Sigmoid colon (tissue), 7 donors: Measurements from ENCODE around the gene CXorf38. TPM values are rescaled to one million over a fixed set of nuclear protein-coding genes. Genes with fewer than 3 reads are reported as not detected.

Experiments used
- DNase-seq: peaks from one replicate; pipeline ENCODE4 v3.0.0-alpha.2; 2019
- H3K27ac ChIP-seq, 4 donors: fragments of 200-600 bp; sonication (generic); one replicate each; pipeline ENCODE4 v1.5.1; 2016 to 2019; ENCODE audit warnings: mild to moderate bottlenecking in 1 of 4
- H3K27me3 ChIP-seq, 3 donors: fragments of 200-600 bp; sonication (generic); one replicate each; pipeline ENCODE4 v1.5.1; 2019; ENCODE audit warnings: mild to moderate bottlenecking in 1 of 3
- H3K36me3 ChIP-seq, 4 donors: fragments of 200-600 bp; sonication (generic); one replicate each; pipeline ENCODE4 v1.5.1; 2016 to 2019
- H3K4me1 ChIP-seq, 4 donors: fragments of 200-600 bp; sonication (generic); one replicate each; pipeline ENCODE4 v1.5.1; 2017 to 2019
- H3K4me3 ChIP-seq, 4 donors: fragments of 200-600 bp; sonication (generic); one replicate each; pipeline ENCODE4 v1.5.1; 2017 to 2019; ENCODE audit warnings: mild to moderate bottlenecking in 2 of 4, moderate library complexity in 1 of 4
- H3K9me3 ChIP-seq, 4 donors: fragments of 200-600 bp in 3 of 4; sonication (generic) in 3 of 4; one replicate each; pipeline versions ENCODE4 v1.5.1 to v1.6.1; 2013 to 2019
- CTCF ChIP-seq, 4 experiments: fragments of 450-650 bp in 3 of 4; fragments of 200-600 bp in 1 of 4; IDR thresholded peaks; one replicate each; pipeline ENCODE4 v1.5.1; 2016 to 2019; ENCODE audit warnings: antibody characterized with exemption in 4 of 4, mild to moderate bottlenecking in 3 of 4, moderate library complexity in 2 of 4
- EP300 ChIP-seq, 4 donors: sonication (generic); formaldehyde crosslinking; IDR thresholded peaks; one replicate each; pipeline ENCODE4 v1.6.1; 2017; ENCODE audit warnings: antibody characterized with exemption in 4 of 4
- POLR2A ChIP-seq, 2 donors: fragments of 450-650 bp; IDR thresholded peaks; one replicate each; pipeline ENCODE4 v1.6.1; 2016; ENCODE audit warnings: antibody characterized with exemption in 2 of 2, mild to moderate bottlenecking in 2 of 2, moderate library complexity in 2 of 2
- POLR2AphosphoS5 ChIP-seq, 4 donors: sonication (generic); formaldehyde crosslinking; IDR thresholded peaks; one replicate each; pipeline ENCODE4 v1.6.1; 2017; ENCODE audit warnings: antibody characterized with exemption in 4 of 4
- WGBS, 2 donors: extraction: QIAGEN DNeasy Blood & Tissue Kit; methylation state at CpG; one replicate each; pipeline ENCODE4 v1.1.7; 2013; 5-methylcytosine and 5-hydroxymethylcytosine counted together
- intact Hi-C: fragments of 100-400 bp; cut with DNase I; formaldehyde crosslinking; loops from one replicate; pipeline ENCODE4 v1.15.1; 2023
- polyA plus RNA-seq, 3 donors: library from polyadenylated mRNA; stranded (reverse); fragments of 200-250 nt; gene quantifications; one replicate each; pipeline ENCODE4 v1.2.3, GENCODE V29; 2013
- total RNA-seq, 4 donors: library from RNA; depleted of rRNA; stranded (reverse); fragments of >200 nt; gene quantifications; one replicate each; pipeline ENCODE4 v1.1.0, GENCODE V29; 2016
- donor health status: healthy with polysubstance abuse.
- donor health status: Bipolar disorder and iron deficiency.
- donor health status: healthy.

Gene CXorf38
- total and polyA plus RNA-seq, 7 donors, result 7.6 to 13.0 (median 9.6) TPM

DNA sequence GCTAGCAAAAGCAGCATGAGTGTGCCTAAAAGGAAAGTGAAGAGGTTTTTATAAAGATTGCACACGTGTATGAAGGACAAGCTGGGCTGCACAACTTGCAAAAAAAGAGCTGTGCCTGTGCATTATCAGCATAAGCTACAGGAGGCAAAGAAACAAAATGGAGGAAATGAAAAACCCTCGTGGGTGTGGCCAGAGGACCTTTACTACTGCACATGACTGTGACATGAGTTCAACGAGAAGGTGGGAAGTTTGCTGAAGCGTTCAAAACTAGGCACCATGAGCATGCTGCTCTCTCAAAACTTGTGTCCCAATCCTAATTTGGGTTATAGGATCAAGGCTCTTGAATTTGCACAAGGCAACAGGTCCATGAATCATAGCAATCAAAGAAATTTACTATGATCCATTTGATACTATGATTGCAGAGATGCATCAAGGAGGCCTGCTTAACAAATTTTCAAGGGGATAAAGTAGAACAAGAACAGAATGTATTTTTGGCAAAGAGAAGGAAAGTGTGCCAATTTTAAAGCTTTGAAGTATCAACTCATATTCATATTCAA, 38.1 kb upstream of the CXorf38 start:
- H3K9me3 ChIP-seq, result no peaks in the 10 kb centered on the region
- H3K36me3 ChIP-seq, result peaks cover 0 to 10% (median 3%) of the 10 kb centered on the region in 4 donors
- H3K4me3 ChIP-seq, result no peak overlapping the region
- no peak overlapping the region for H3K27ac ChIP-seq
- intact Hi-C loops, result no loop called here
- TF ChIP-seq POLR2AphosphoS5 (IDR thresholded peaks at IDR 0.05) (no peak), POLR2A (IDR thresholded peaks at IDR 0.05) (no peak), EP300 (IDR thresholded peaks at IDR 0.05) (no peak), CTCF (IDR thresholded peaks at IDR 0.05) (no peak)
- no peaks in the 10 kb centered on the region for H3K27me3 ChIP-seq
- H3K4me1 ChIP-seq, result no peaks in the 10 kb centered on the region
- DNase-seq, result no peak
- WGBS, 2 donors, result 39 to 44% methylated on average over 4 of the region's 4 CpGs

DNA sequence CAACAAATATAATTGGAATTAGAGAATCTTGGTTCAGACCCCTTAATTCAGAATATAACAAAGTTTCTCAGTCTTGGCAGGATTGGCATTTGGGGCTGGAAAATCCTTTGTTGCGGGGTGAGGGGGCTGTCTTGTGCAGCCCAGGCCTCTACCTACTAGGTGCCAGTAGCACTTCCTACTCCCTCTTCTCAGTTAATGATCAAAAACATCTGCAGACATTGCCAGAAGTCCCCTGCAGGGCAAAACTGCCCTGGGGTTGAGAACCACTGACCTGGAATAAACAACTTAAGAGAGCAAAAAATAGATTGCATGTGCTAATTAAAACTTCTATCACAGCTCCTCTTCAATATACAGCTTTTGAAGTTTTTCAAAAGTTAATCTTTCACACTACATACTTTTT, 36.7 kb upstream of the CXorf38 start:
- TF ChIP-seq POLR2AphosphoS5 (IDR thresholded peaks at IDR 0.05) (no peak), CTCF (IDR thresholded peaks at IDR 0.05) (no peak), POLR2A (IDR thresholded peaks at IDR 0.05) (no peak), EP300 (IDR thresholded peaks at IDR 0.05) (no peak)
- Histone ChIP-seq H3K27me3 (no peaks in the 10 kb centered on the region), H3K36me3 (peaks cover 0 to 15% (median 3%) of the 10 kb centered on the region in 4 donors), H3K4me1 (no peaks in the 10 kb centered on the region), H3K27ac (no peak overlapping the region), H3K9me3 (no peaks in the 10 kb centered on the region), H3K4me3 (no peak overlapping the region)
- DNase-seq, result no peak
- intact Hi-C loops, result no loop called here
- 91 to 100% methylated on average over 1 of the region's 1 CpG for WGBS, 2 donors

- Histone ChIP-seq H3K4me1 (no peaks in the 10 kb centered on the region), H3K27ac (no peak overlapping the region), H3K27me3 (no peaks in the 10 kb centered on the region), H3K9me3 (no peaks in the 10 kb centered on the region), H3K4me3 (no peak overlapping the region), H3K36me3 (peaks cover 0 to 15% (median 2%) of the 10 kb centered on the region in 4 donors)
- TF ChIP-seq POLR2A (IDR thresholded peaks at IDR 0.05), result no peak
- no peak for TF ChIP-seq POLR2AphosphoS5 (IDR thresholded peaks at IDR 0.05)
- no peak for TF ChIP-seq EP300 (IDR thresholded peaks at IDR 0.05)
- TF ChIP-seq CTCF (IDR thresholded peaks at IDR 0.05), result no peak
- intact Hi-C loops, result no loop called here
- 93 to 95% methylated on average over 3 of the region's 3 CpGs for WGBS, 2 donors
- no peak for DNase-seq
Observed at GRCh38 chrX:40683245-40683644, 35.9 kb upstream of the CXorf38 start.

- H3K4me3 ChIP-seq, result no peak overlapping the region
- 72 to 73% methylated on average over 6 of the region's 6 CpGs for WGBS, 2 donors
- H3K27ac ChIP-seq, result no peak overlapping the region
- peaks cover 0 to 33% (median 5%) of the 10 kb centered on the region in 4 donors for H3K36me3 ChIP-seq
- TF ChIP-seq CTCF (IDR thresholded peaks at IDR 0.05) (no peak), POLR2A (IDR thresholded peaks at IDR 0.05) (no peak), EP300 (IDR thresholded peaks at IDR 0.05) (no peak), POLR2AphosphoS5 (IDR thresholded peaks at IDR 0.05) (no peak)
- intact Hi-C loops, result no loop called here
- no peaks in the 10 kb centered on the region for H3K9me3 ChIP-seq
- H3K4me1 ChIP-seq, result no peaks in the 10 kb centered on the region
- no peak for DNase-seq
- no peaks in the 10 kb centered on the region for H3K27me3 ChIP-seq
Observed at GRCh38 chrX:40671126-40671525, 23.8 kb upstream of the CXorf38 start.
